GM18517 (cell line): ENCODE results near the gene COX7B2.

Experiments used
- ATAC-seq: cut with Tn5 transposase; IDR thresholded peaks from one replicate; pipeline ENCODE4 v1.9.1; 2021; ENCODE audit warnings: mild to moderate bottlenecking, moderate library complexity; ENCODE audit not compliant: unreplicated experiment

Gene COX7B2

GRCh38 chr4:46909078-46909477 is at the start of gene COX7B2:
COX7B2 (minus strand) TSS chr4:46909245; CDS start chr4:46735192, 174,053 bp downstream.
- no peak for ATAC-seq

GRCh38 chr4:46956451-46956850 is 47.4 kb upstream of the COX7B2 start:
- ATAC-seq, result no peak

GRCh38 chr4:46955601-46956000 is 46.6 kb upstream of the COX7B2 start:
- ATAC-seq, result no peak

GRCh38 chr4:46954643-46955042 is 45.6 kb upstream of the COX7B2 start:
- no peak for ATAC-seq

- no peak for ATAC-seq
Observed at GRCh38 chr4:46953564-46953963, 44.5 kb upstream of the COX7B2 start.

GRCh38 chr4:46952451-46952850 is 43.4 kb upstream of the COX7B2 start:
- no peak for ATAC-seq

- ATAC-seq, result no peak
Observed at GRCh38 chr4:46950826-46951225, 41.8 kb upstream of the COX7B2 start.

- no peak for ATAC-seq
Observed at GRCh38 chr4:46949822-46950221, 40.8 kb upstream of the COX7B2 start.

GRCh38 chr4:46947541-46947940 is 38.5 kb upstream of the COX7B2 start:
- no peak for ATAC-seq

GRCh38 chr4:46946919-46947536 is 38.0 kb upstream of the COX7B2 start:
- no peak for ATAC-seq

- no peak for ATAC-seq
Observed at GRCh38 chr4:46945062-46945461, 36.0 kb upstream of the COX7B2 start.

GRCh38 chr4:46944345-46944744 is 35.3 kb upstream of the COX7B2 start:
- ATAC-seq, result no peak

- no peak for ATAC-seq
Observed at GRCh38 chr4:46937493-46937892, 28.4 kb upstream of the COX7B2 start.

GRCh38 chr4:46934726-46935125 is 25.7 kb upstream of the COX7B2 start:
- no peak for ATAC-seq

GRCh38 chr4:46933686-46934085 is 24.6 kb upstream of the COX7B2 start:
- ATAC-seq, result no peak

- peak; percentile 73 for ATAC-seq
Observed at GRCh38 chr4:46931981-46932380, 22.9 kb upstream of the COX7B2 start.

- ATAC-seq, result no peak
Observed at GRCh38 chr4:46930891-46931290, 21.8 kb upstream of the COX7B2 start.

- ATAC-seq, result no peak
Observed at GRCh38 chr4:46927201-46927600, 18.2 kb upstream of the COX7B2 start.

- no peak for ATAC-seq
Observed at GRCh38 chr4:46924789-46925529, 15.9 kb upstream of the COX7B2 start.

GRCh38 chr4:46922205-46922604 is 13.2 kb upstream of the COX7B2 start:
- no peak for ATAC-seq

- ATAC-seq, result no peak
Observed at GRCh38 chr4:46908148-46908547, 897 bp downstream of the COX7B2 start.

GRCh38 chr4:46900082-46900481 is 9.0 kb downstream of the COX7B2 start:
- no peak for ATAC-seq

GRCh38 chr4:46894826-46895225 is 14.2 kb downstream of the COX7B2 start:
- no peak for ATAC-seq
